Type B pancreatic cell (in vitro differentiated cells): Measurements from ENCODE around the gene UBAC2. TPM values are rescaled to one million over a fixed set of nuclear protein-coding genes. Genes with fewer than 3 reads are reported as not detected.

Source experiments
- DNase-seq: peaks from one replicate; pipeline ENCODE4 v3.0.0; 2021; ENCODE audit warnings: mixed read lengths; ENCODE audit not compliant: unreplicated experiment; ENCODE audit errors: extremely low spot score
- H3K27ac Mint-ChIP-seq: 2 replicates; pipeline ENCODE4 v1.8.0; 2021; ENCODE audit warnings: mild to moderate bottlenecking, mixed read lengths
- H3K27me3 Mint-ChIP-seq: 2 replicates; pipeline ENCODE4 v1.8.0; 2021; ENCODE audit warnings: mixed read lengths
- H3K36me3 Mint-ChIP-seq: 2 replicates; pipeline ENCODE4 v1.8.0; 2021; ENCODE audit warnings: mixed read lengths
- H3K4me1 Mint-ChIP-seq: one replicate; pipeline ENCODE4 v1.8.0; 2021; ENCODE audit warnings: mixed read lengths; ENCODE audit not compliant: unreplicated experiment
- H3K4me3 Mint-ChIP-seq: 2 replicates; pipeline ENCODE4 v1.8.0; 2021; ENCODE audit warnings: mild to moderate bottlenecking, mixed read lengths
- H3K9me3 Mint-ChIP-seq: 2 replicates; pipeline ENCODE4 v1.8.0; 2021; ENCODE audit warnings: mixed read lengths
- CTCF ChIP-seq: fragments of 200-600 bp; sonication (generic); conservative IDR thresholded peaks from 2 replicates; pipeline ENCODE4 v1.5.0; 2021; ENCODE audit warnings: antibody characterized with exemption, mild to moderate bottlenecking
- total RNA-seq: library from RNA; stranded (reverse); gene quantifications from 2 replicates; pipeline ENCODE4 v1.2.1, GENCODE V29; 2021; ENCODE audit warnings: low replicate concordance

The UBAC2 gene
- total RNA-seq, 1 donor from 2014 or later = 66.0 TPM

GRCh38 chr13:99335603-99336002 lies 134.9 kb downstream of the UBAC2 start:
- no peaks in the 10 kb centered on the region for H3K9me3 Mint-ChIP-seq
- no peaks in the 10 kb centered on the region for H3K27me3 Mint-ChIP-seq
- no peak overlapping the region for H3K27ac Mint-ChIP-seq
- no peak for TF ChIP-seq CTCF
- peaks cover 13% of the 10 kb centered on the region for H3K36me3 Mint-ChIP-seq
- no peak for DNase-seq
- H3K4me1 Mint-ChIP-seq = peaks cover 6% of the 10 kb centered on the region
- no peak overlapping the region for H3K4me3 Mint-ChIP-seq

- Mint-ChIP-seq H3K4me3 (no peak overlapping the region), H3K27ac (no peak overlapping the region)
These were observed 138.6 kb downstream of the UBAC2 start for GRCh38 chr13:99339230-99339721.

GRCh38 chr13:99339736-99340397 lies 139.2 kb downstream of the UBAC2 start:
- Mint-ChIP-seq H3K36me3 (peaks cover 18% of the 10 kb centered on the region), H3K27ac (no peak overlapping the region), H3K4me1 (peaks cover 6% of the 10 kb centered on the region), H3K4me3 (no peak overlapping the region), H3K9me3 (no peaks in the 10 kb centered on the region), H3K27me3 (no peaks in the 10 kb centered on the region)
- TF ChIP-seq CTCF = no peak
- DNase-seq = no peak

More at GRCh38 chr13:99339230-99339721, 138.6 kb downstream of the UBAC2 start:
- Mint-ChIP-seq H3K27me3 (no peaks in the 10 kb centered on the region), H3K4me1 (peaks cover 6% of the 10 kb centered on the region), H3K36me3 (peaks cover 16% of the 10 kb centered on the region), H3K9me3 (no peaks in the 10 kb centered on the region)
- DNase-seq = no peak
- no peak for TF ChIP-seq CTCF

- Mint-ChIP-seq H3K4me3 (no peak overlapping the region), H3K9me3 (no peaks in the 10 kb centered on the region), H3K36me3 (peaks cover 21% of the 10 kb centered on the region), H3K27me3 (no peaks in the 10 kb centered on the region), H3K4me1 (peaks cover 2% of the 10 kb centered on the region), H3K27ac (no peak overlapping the region)
- no peak for TF ChIP-seq CTCF
- DNase-seq = no peak
These were observed 140.0 kb downstream of the UBAC2 start for GRCh38 chr13:99340638-99341037.

GRCh38 chr13:99341969-99342722 lies 141.5 kb downstream of the UBAC2 start:
- peaks cover 3% of the 10 kb centered on the region for H3K4me1 Mint-ChIP-seq
- no peak overlapping the region for H3K4me3 Mint-ChIP-seq
- no peak overlapping the region for H3K27ac Mint-ChIP-seq
- H3K36me3 Mint-ChIP-seq = peaks cover 33% of the 10 kb centered on the region
- H3K27me3 Mint-ChIP-seq = no peaks in the 10 kb centered on the region
- no peak for DNase-seq
- H3K9me3 Mint-ChIP-seq = no peaks in the 10 kb centered on the region
- TF ChIP-seq CTCF = no peak
